Erythroblast (primary cell): ENCODE results near the gene ALG6.
"Not testable (repeated sequence)": the region's sequence is repeated elsewhere in the genome, so short reads cannot be mapped to it uniquely, and the experiment has no call there.

Experiments used
- DNase-seq, 2 experiments: peaks; one replicate each; lab custom pipeline; 2025; lab: John Stamatoyannopoulos, UW
- GATA1 ChIP-seq: IDR thresholded peaks from 2 replicates; pipeline ENCODE4 v1.6.1; 2011; ENCODE audit warnings: low read depth, mild to moderate bottlenecking, control low read depth, low read length, moderate library complexity
- POLR2A ChIP-seq: IDR thresholded peaks from 2 replicates; pipeline ENCODE4 v1.6.1; 2011; ENCODE audit warnings: mild to moderate bottlenecking, low read length

ALG6 gene

GRCh38 chr1:63463248-63463647 is 95.8 kb downstream of the ALG6 start:
- no peak for DNase-seq
- TF ChIP-seq POLR2A (no peak), GATA1 (no peak)

GRCh38 chr1:63466181-63466580 is 98.8 kb downstream of the ALG6 start:
- no peak for TF ChIP-seq GATA1
- TF ChIP-seq POLR2A, result no peak
- no peak for DNase-seq

DNA sequence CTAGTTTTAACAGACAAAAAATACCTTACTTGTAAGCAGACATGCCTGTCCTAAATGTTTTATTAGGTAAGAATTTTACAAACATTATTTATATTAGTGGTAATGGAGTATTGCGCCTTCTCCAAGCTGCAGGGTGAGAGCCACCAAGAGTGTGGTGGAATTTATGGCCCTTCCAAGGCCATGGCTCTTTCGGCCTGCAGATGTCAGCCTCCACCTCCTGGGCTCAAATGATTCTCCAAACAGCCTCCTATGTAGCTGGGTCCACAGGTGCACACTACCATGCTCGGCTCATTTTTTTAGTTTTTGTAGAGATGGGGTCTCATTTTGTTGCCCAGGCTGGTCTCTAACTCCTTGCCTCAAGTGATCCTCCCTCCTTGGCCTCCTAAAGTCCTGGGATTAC is 99.3 kb downstream of the ALG6 start:
- TF ChIP-seq GATA1 (no peak), POLR2A (no peak)

GRCh38 chr1:63468683-63469082 is 101.3 kb downstream of the ALG6 start:
- DNase-seq, result not testable (repeated sequence)

More for the DNA sequence above, 99.3 kb downstream of the ALG6 start:
- DNase-seq, result no peak

DNA sequence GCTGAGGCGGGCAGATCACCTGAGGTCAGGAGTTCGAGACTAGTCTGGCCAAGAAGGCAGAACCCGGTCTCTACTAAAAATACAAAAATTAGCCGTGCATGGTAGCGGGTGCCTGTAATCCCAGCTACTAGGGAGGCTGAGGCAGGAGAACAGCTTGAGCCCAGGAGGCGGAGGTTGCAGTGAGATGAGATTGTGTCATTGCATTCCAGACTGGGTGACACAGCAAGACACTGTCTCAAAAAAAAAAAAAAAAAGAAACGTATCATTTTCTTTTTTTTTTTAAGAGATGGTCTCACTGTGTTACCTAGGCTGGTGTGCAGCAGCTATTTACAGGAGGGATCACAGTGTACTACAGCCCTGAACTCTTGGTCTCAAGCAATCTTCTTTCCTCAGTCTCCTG is 108.3 kb downstream of the ALG6 start:
- TF ChIP-seq GATA1 (no peak), POLR2A (no peak)
- DNase-seq, result no peak

DNA sequence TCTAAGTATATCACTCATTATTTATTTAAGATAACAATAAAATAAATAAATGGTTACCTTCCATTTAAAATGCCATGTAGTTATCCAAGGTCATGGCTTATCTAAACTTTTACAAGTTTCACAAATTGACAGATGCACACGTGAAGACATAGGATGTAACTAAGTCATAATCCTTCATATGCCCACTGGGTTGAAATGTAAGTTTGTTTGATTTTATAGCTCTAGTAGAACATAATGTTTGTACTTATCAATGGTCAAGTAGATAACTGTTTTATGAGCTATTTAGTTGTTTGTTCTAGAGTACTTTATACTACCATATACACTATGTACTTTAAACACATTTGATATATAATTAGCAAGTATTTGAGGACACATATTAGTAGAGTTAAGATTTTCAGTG is 112.6 kb downstream of the ALG6 start:
- DNase-seq, result no peak
- TF ChIP-seq POLR2A (no peak), GATA1 (no peak)

- no peak for TF ChIP-seq GATA1
- TF ChIP-seq POLR2A, result no peak
- no peak for DNase-seq
These were observed 119.2 kb downstream of the ALG6 start for GRCh38 chr1:63486629-63487028.

DNA sequence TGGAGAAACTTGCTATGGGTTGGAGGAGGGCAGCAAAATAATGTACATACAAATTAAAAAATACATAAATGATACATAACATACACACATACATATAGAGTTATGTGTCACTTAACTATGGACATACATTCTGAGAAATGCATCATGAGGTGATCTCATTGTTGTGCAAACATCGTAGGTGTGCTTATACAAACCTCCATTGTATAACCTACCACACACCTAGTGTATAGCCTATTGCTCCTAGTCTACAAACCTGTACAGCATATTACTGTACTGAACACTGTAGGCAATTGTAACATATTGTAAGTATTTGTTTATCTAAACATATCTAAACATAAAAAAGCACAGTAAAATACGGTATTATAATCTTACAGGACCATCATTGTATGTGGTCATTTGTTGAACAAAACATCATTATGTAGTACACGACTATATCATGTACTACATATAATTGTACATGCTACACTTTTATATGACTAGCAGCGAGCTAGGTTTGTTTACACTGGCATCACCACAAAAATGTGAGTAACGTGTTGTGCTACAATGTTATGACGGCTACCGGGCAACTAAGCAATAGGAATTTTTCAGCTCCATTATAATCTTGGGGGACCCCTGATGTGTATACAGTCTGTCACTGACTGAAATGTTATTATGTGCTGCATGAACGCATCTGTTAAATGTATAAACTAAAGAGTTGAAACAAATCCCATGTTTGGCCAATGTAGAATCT is 120.1 kb downstream of the ALG6 start:
- no peak for TF ChIP-seq POLR2A
- TF ChIP-seq GATA1, result no peak

More for the DNA sequence above, 120.1 kb downstream of the ALG6 start:
- no peak for DNase-seq
